AG04449 (cell line): ENCODE results near the gene MME.

Experiments
- CTCF ChIA-PET: fragments of 350-600 bp; formaldehyde crosslinking; extraction: SDS; loops from one replicate; lab custom pipeline; 2021; ENCODE audit warnings: antibody characterized with exemption; lab: Yijun Ruan, JAX
- POLR2A ChIA-PET: fragments of 400-600, 350-600 bp; formaldehyde crosslinking; extraction: SDS; loops from one replicate; lab custom pipeline; 2020; ENCODE audit warnings: antibody characterized with exemption, inconsistent platforms; lab: Yijun Ruan, JAX
- DNase-seq: peaks from one replicate; pipeline ENCODE4 v3.0.0-alpha.2; 2010; ENCODE audit warnings: low read depth, low spot score
- H3K4me3 ChIP-seq: 2 replicates; pipeline ENCODE4 v1.5.1; 2011; ENCODE audit warnings: low read depth, mild to moderate bottlenecking, control low read depth, low read length
- CTCF ChIP-seq: IDR thresholded peaks from one replicate; pipeline ENCODE4 v1.5.1; 2011; ENCODE audit warnings: mild to moderate bottlenecking, moderate library complexity, low read length, control low read depth, inconsistent platforms; ENCODE audit not compliant: insufficient read depth; ENCODE audit errors: missing control alignments

MME gene

GRCh38 chr3:155158346-155159037 is 78.4 kb downstream of the MME start:
- TF ChIP-seq CTCF: no peak
- CTCF ChIA-PET: no interaction called here
- no peak overlapping the region for H3K4me3 ChIP-seq
- no peak for DNase-seq
- POLR2A ChIA-PET: no interaction called here

DNA sequence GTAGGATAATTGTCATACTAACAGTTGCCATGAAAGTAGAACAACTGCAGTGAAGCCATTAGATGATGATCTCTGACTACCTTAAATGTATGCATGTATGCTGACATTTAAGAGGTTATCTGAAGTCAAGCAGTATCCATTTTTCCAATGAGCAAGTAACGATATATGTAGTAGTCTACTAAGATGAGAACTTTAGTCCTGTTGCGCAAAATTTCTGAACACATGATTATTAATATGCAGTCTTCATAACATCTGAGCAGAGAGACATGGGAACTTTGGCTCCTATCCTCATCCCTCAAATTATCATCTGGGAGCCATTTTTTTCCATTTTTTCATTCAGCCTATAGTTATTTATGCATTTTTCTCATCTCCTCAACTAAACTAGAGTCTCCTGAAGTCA is 79.2 kb downstream of the MME start:
- no peak for DNase-seq
- no peak for TF ChIP-seq CTCF
- ChIA-PET CTCF (no interaction called here), POLR2A (no interaction called here)
- no peak overlapping the region for H3K4me3 ChIP-seq

- ChIA-PET POLR2A (no interaction called here), CTCF (interaction anchor here (1.3 to 1.5 kb wide), 2 partner anchors 162 to 207 kb away, joined by 3 to 4 read pairs; no protein-coding TSS in a partner anchor)
- no peak overlapping the region for H3K4me3 ChIP-seq
- TF ChIP-seq CTCF: no peak
- DNase-seq: no peak
Measured at GRCh38 chr3:155161640-155162292, 81.6 kb downstream of the MME start.

DNA sequence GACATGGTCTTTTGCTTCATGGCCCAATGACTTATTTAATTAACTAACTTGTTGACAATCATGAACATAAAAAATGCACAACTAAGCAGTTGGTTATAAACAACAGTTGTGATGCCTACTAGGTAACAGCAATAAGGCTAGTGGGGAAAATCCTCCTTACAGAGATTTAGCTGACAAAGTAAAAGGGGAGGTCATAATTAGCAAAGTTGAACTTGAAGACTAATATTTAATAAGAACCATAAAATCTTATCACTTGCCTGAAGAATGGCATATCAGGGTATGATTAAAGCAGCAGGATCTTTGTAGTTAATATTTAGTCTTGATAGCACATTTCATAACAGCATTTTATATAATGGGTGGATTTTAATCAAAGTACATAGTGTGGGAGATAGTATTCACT is 84.2 kb downstream of the MME start:
- DNase-seq: no peak
- no peak overlapping the region for H3K4me3 ChIP-seq
- POLR2A ChIA-PET: no interaction called here
- CTCF ChIA-PET: no interaction called here
- TF ChIP-seq CTCF: no peak

DNA sequence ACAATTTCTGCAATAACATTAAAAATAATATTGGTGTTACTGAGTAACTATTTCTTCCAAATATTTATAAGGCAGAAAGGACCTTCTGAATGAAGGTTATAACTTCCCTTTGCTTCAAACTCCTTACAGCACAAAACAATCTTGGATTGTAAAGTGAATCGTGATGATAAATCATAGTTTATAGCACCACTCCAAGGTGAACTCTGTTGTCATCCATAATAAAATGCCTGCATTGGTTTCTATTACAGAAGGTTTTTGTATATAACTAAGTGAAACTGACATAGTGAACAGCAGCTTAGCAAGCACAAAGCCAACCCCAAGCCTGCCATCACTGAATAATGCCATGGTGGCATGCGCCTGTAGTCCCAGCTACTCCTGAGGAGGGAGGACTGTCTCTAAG is 86.3 kb downstream of the MME start:
- H3K4me3 ChIP-seq: no peak overlapping the region
- no peak for TF ChIP-seq CTCF
- no peak for DNase-seq
- ChIA-PET CTCF (no interaction called here), POLR2A (no interaction called here)

DNA sequence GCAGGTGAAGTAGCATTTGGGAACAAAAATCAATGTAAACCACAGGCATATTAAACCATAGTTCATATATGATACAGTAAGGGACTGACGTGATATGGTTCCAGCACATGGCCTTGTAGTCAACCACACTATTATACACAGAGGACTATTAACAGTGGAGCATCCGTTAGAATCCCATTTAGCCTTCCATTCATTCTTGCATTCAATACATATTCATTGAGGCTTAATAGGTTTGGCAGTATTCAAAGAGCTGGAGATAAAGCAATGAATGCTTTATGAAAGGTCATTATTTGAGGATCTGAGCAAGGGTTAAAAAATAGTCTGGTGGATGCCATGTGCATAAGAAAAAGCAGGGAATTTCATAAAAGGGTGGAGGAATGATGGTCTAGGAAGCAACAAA is 89.1 kb downstream of the MME start:
- POLR2A ChIA-PET: no interaction called here
- CTCF ChIA-PET: interaction anchor here (1.0 kb wide), 1 partner anchor 8 kb away, joined by 3 read pairs; no protein-coding TSS in a partner anchor
- TF ChIP-seq CTCF: no peak
- H3K4me3 ChIP-seq: no peak overlapping the region
- DNase-seq: no peak
